WI38 (cell line): ENCODE data around the gene STAT3.
"Not testable (repeated sequence)": the region's sequence is repeated elsewhere in the genome, so short reads cannot be mapped to it uniquely, and the experiment has no call there.

Experiments
- H3K4me3 ChIP-seq: 2 replicates; pipeline ENCODE4 v1.5.1; 2011; ENCODE audit warnings: low read depth, mild to moderate bottlenecking, control low read depth, low read length
- TF ChIP-seq, protein P1 (sequence below): IDR thresholded peaks from 2 replicates; pipeline ENCODE4 v1.5.1; 2012; ENCODE audit warnings: low read depth, mild to moderate bottlenecking, control low read depth, low read length

STAT3 gene

DNA sequence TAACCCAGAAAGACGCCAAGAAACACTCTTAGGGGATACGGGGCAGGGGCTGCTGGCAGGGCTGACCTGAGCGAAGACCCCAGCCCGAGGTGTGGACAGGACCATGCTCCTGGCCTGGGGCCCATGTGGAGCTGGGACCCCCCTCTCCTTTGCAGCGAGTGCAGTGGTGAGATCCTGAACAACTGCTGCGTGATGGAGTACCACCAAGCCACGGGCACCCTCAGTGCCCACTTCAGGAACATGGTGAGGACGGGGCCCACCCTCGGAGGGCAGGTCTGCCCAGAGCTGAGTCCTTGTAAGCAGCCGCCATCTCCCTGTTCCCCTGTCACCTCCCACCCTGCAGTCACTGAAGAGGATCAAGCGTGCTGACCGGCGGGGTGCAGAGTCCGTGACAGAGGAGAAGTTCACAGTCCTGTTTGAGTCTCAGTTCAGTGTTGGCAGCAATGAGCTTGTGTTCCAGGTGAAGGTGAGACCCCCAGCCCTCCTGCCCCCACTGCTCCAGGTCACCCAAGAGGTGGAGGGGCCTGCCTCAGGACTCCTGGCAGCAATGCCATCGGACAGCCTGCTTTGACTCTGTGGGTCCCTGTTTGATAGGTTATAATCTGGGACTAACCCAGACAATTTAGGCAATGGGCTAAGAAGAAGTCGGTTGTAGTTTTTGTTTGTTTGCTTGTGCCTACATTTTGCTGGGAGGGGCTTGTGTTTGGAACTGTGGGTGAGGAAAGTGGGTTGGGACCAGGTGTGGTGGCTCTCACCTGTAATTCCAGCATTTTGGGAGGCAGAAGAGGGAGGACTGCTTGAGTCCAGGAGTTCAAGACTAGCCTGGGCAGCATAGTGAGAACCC lies 83.8 kb downstream of the STAT3 start:
- no peak overlapping the region for H3K4me3 ChIP-seq
- TF ChIP-seq, protein P1, sequence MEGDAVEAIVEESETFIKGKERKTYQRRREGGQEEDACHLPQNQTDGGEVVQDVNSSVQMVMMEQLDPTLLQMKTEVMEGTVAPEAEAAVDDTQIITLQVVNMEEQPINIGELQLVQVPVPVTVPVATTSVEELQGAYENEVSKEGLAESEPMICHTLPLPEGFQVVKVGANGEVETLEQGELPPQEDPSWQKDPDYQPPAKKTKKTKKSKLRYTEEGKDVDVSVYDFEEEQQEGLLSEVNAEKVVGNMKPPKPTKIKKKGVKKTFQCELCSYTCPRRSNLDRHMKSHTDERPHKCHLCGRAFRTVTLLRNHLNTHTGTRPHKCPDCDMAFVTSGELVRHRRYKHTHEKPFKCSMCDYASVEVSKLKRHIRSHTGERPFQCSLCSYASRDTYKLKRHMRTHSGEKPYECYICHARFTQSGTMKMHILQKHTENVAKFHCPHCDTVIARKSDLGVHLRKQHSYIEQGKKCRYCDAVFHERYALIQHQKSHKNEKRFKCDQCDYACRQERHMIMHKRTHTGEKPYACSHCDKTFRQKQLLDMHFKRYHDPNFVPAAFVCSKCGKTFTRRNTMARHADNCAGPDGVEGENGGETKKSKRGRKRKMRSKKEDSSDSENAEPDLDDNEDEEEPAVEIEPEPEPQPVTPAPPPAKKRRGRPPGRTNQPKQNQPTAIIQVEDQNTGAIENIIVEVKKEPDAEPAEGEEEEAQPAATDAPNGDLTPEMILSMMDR, result no peak

DNA sequence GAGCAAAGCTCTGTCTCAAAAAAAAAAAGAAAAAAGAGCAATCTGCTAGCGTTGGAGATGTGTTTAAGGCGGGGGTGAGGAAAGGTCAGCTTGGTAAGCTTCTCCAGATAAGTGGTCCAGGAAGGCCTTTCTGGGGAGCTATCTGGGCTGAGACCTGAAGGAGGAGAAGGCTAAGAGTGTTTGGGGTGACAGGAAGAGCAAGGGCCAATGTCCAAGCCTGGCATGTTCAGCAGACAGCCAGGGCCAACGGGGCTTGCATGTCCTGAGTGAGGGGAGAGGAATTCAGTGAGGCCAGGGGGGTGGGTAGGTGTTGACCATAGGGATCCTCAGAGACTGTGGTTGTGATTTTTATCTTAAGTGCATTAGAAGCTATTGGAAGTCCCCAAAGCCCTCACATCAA lies 84.5 kb downstream of the STAT3 start:
- no peak overlapping the region for H3K4me3 ChIP-seq

DNA sequence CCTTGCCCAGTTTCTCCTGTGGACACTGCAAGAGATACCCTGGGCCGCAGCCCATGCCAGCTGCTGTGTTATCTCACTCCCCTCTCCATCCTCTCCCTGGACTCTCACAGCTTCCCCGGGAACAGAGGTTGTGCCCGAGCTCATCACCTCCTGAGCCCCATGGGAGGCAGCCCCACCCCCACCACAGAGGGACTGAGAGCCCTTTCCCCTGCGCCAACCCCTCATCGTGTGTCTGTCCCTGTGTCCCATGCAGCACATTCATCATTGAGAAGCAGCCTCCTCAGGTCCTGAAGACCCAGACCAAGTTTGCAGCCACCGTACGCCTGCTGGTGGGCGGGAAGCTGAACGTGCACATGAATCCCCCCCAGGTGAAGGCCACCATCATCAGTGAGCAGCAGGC lies 87.2 kb downstream of the STAT3 start:
- TF ChIP-seq, protein P1, result no peak
- H3K4me3 ChIP-seq, result no peak overlapping the region

More for the DNA sequence above, 84.5 kb downstream of the STAT3 start:
- TF ChIP-seq, protein P1, result no peak

DNA sequence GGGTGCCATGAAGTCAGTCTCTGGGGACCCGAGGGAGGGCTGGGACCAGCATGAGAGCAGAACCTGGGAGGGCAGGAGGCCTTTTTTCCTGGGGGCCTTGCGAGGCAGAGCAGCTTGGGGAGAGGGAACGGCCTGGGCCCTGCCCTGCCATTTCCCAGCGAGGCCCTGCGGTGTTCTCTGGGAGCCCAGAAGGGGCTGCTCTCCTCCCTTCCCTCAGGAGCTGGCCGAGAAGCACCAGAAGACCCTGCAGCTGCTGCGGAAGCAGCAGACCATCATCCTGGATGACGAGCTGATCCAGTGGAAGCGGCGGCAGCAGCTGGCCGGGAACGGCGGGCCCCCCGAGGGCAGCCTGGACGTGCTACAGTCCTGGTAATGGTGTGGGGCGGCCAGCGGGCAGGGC lies 88.3 kb downstream of the STAT3 start:
- not testable (repeated sequence) for H3K4me3 ChIP-seq

DNA sequence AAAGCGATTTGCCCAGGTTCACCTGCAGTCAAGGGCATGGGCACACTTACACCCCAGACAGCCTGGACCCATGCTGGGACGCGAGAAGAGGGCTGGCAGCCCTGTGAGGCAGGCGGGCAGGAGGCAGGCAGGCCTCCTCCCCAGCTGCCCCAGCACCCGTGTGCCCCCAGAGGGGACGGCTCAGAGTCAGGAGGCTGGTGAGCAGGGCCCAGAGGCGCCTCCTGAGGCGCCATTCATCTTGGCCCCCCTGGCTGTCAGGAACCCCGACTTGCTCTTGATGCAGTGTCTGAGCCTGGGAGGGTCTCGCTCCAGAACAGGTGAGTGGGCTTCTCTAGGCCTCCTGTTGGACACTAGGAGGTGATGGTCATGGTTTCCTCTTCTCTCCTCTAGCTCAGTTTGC lies 88.9 kb downstream of the STAT3 start:
- H3K4me3 ChIP-seq, result not testable (repeated sequence)

DNA sequence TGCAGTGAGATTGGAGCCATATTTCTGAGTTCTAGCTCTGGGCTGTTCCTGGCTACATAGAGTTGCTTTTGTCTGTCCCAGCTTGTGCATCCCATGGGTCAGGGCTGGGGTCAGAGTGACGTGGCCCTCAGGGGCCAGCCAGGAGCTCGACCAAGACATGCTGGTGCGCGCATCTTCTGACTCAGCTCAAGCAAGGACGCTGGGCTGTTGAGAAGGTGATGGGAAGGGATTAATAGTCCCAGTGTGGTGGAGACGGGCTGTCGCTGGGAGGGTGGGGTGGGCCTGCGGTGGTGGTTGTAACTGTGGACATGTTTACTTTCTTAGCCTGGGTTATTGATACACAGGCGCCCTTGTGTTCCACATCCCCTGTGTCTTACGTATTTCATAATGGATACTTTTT lies 90.5 kb downstream of the STAT3 start:
- H3K4me3 ChIP-seq, result not testable (repeated sequence)

DNA sequence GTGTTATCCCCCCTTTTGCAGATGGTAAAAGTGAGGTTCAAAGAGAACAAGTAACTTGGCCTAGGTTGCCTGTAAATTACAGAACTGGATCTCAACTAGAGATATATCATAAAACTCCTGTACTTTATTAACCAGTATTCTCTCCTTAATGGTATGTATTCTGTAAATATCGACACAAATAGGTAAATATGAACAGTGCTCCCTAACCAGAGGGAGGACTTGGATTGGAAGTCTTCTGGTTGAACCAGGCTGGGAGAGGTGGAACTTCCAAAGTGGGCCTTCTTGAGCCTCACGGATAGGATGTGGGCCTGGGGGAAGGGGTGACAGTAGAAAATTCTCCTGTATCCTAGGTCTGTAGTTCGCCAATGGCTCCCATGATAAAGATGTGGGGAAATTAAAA lies 92.2 kb downstream of the STAT3 start:
- TF ChIP-seq, protein P1, result no peak
- H3K4me3 ChIP-seq, result no peak overlapping the region

DNA sequence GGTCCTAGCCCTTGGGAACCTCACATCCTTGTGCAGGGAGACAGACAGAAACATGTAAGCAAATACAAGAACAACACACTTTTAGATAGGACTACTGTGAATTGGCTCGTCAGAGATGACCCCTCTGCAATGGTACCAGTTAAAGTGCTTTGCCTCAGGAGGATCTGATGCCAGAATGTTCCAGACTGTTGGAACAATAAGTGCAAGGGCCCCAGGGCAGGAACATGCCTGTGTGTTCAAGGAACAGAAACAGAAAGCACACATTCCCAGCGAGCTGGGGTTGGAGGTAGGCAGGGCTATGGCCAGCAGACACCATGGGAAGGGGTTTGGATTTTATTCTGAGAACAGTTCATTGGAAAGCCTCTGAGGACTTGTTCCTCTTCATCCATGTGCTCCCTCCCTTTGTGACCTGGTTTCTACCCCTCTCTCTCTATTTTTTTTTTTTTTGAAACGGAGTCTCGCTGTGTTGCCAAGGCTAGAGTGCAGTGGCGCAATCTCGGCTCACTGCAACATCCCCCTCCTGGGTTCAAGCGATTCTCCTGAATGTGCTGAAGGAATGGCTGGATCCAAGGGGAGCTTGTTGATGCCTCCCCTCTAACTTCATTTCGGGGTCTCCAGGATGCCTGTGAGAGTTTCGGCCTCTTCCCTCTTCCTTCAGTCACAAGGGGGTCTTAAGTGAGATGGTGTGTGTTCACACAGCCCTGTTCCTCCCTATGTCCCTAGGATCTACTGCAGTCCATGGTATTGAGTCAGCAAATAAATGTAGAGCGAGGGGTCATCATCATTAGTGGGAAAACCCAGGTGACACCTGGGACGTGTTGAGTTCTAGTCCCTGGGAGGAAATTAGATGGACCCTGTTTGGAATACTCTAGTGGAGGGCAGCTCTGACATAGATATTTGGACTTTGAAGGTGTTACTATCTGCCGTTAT lies 93.5 kb downstream of the STAT3 start:
- TF ChIP-seq, protein P1, result no peak
- H3K4me3 ChIP-seq, result no peak overlapping the region
